DMS 273 treated with DMSO at 0.1 percent for 48 hours (cell line): ENCODE results near the gene YIPF5.
A peak's percentile ranks its signal among the peaks of the same experiment; 100 is the strongest.

Experiments
- DNase-seq: peaks from one replicate; lab custom pipeline; 2025; lab: John Stamatoyannopoulos, UW

YIPF5 gene

DNA sequence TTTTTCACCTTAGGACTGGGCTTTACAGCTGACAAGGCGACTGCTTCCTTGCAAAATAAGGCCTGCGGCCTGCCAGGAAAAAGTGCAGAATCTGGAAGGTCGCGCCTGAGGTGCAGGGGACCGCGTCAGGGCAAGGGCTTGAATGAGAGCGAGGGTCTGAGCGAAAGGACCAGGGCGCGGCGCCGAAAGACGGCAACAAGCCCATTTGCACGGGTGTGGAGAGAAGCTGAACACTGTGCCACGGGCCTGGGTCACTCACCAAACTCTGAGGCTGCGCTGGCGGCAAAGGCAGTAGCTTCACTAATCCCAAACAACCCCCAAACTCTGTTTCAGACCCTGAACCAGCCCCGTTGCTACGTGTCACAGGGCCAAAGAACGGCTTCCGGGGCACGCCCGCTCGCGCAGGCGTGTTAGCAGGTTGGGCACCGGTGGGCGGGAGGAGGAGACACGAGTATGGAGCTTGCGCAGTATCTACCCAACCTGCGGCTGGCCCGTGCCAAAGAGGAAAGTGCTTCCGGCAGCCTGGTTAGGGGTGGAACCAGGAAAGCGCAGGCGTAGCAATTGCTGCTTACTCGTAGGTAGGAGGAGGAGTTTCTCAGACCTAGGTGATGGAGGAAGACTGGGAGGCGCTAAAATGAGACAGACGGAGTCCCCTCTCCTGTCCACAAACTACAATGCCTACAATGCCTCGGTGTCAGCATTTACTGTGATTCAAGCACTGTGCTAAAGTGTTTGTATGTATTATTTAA, at the start of gene YIPF5, which contains the start of gene KCTD16:
YIPF5 (minus strand) TSS at position 384 of the 749 bp plus-strand sequence. CDS start 704 bp downstream, outside the sequence.
KCTD16 (plus strand) TSS at position 598 of the 749 bp plus-strand sequence.
- peak; percentile 93 for DNase-seq

DNA sequence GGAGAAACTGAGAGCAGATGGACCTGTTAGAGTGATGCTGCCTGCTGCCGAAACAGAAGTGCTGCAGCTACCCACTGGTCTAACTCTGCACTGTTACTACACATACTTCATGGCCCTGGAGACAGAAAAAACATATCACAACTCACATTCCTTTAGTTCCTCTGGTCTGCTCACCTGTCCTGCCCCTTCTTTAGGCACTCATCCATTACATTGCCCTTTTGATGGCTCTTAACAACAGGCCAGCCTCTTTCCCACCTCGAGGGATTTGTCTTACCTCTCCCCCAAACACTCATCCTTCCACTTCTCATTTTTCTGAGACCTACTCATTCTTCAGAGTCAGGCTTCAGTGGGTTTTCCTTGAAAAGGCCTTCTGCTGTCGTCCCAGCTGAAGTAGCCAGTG, 49.4 kb upstream of the YIPF5 start:
- DNase-seq: no peak

DNA sequence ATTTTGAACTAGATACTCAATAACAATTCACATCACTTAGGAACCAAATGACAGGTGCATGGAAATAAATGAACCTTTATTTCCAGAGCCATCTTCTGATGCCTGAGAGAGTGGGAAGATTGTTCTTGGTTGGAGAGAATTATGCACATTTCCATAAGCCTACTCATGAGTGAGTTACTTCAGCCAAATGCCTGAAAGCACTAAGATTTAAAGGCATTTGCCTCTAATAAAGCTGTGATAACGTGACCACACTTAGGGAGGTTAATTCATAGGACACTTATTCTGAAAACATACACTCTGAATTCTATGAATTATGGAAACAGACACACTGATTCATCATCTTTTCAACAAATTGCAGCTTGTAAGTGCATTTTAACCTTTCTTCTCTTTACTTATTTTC, 40.2 kb upstream of the YIPF5 start:
- DNase-seq: no peak

DNA sequence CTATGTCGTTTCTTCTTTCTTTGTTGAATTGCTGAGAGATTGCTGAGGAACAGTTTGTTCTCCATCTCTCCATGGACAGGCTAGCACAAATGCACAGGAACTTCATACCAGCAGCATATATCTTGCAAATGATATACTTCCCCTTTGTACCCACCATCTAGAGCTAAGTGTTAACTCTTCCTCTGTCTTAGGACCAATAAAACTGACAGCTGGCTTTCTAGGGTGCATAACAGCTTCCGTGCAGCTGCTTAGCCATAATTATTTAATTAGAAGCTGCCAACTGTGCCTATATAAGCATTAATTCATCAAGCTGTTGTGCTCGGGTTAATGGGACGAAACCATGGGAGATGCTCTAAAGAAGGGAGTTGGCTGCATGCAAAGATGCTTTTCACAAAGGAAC, 38.9 kb upstream of the YIPF5 start:
- peak; percentile 19 for DNase-seq

DNA sequence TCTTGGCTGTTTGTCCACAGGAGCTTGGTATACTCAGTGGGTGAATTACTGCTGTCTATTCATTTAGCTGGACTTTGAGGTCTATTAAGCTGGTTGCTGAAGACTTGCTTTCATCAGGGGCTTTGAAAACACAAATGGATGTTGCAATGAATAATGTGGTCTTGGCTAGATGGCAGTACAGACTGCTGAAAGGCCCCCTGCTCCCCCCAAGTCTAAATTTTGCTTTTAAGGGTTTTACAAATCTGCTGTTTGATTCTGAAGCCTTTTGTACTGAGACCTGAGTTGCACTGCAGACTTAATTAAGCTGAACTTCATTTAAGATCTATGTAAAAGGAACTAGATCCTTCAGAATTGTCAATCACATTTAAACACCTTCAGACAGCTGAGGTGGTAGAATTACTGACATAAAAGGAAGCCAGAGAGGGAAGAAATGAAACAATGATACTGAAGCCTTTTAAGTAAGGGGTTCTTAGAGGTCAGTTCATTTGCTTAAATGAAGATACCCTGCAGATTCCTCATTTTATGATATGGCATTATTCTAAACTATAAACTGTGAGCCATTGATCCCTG, 37.5 kb upstream of the YIPF5 start:
- DNase-seq: no peak

DNA sequence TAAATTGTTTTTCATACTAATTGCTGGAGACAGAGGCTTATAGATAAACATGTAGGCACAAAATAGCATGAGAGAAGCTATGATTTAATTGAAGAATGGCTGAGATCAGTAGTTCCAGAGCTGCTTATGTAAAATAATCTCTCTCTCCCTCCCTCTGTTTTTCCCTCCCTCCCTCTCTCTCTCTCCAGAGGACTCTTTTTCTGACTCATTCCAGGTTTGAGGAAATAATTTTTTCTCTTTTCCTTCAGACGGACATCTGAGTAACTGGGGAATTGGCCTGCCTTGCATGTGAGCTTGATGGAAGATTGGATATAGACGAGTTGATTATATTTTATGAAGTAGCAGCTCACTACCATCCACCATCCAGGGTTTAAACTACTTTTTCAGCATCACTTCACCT, 35.7 kb upstream of the YIPF5 start:
- DNase-seq: no peak

DNA sequence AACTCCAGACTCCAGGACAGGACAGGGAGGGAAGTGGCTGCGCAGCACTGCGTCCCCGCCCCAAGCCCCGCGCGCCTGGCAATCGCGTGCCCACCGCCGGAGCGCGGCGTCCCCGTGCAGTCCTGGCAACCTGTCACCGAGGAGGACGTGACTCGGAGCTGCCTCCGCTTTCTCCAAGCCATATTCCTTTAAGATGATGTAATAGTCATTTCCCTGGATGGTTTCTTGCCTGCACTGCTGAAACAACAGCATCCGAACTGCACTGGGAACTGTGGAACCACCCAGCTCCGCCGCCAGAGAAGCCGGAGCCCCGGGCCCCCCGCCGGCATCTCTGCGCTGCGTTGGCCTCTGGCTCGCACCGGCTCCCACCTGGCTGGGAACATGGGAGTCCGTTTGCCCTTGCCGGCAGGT, 34.7 kb upstream of the YIPF5 start:
- no peak for DNase-seq

DNA sequence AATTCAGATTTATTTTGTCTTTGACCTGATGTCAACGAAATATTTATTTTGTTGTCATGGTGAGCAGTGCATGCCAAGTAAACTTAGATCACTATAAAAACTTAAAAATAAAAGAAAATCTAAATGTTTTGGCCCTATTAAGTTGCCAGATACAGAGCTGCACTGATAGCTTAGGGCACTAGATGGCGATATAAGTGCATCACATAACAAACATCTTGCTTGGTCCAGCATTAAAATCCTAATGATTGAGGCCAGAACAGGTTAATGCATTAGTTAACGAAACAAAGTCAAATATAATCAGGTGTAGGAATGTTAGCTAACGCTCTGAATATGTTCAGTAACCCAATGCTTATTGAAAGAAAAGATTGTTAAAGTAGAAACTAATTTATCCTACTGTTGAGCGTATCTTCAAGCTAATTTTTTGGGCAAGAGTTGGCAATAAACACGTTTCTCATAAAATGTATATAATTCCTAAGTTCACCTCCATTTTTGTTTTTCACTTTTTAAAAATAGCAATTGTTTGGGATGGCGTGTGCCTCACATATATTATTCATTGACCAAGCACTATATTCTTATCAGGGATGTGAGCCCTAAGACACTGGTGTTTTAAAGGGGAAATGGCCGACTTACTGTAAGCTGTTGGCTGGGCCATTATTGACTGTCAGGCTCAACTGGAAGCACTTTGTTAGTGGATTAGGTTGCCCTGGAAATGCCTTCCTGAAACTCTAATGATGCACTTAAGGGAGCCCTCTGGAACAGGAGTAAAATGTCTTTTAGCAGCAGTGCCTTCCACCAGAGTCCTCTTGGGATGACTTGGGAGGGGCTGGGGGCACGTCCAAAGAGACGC, 33.5 kb upstream of the YIPF5 start:
- peak; percentile 5 for DNase-seq

DNA sequence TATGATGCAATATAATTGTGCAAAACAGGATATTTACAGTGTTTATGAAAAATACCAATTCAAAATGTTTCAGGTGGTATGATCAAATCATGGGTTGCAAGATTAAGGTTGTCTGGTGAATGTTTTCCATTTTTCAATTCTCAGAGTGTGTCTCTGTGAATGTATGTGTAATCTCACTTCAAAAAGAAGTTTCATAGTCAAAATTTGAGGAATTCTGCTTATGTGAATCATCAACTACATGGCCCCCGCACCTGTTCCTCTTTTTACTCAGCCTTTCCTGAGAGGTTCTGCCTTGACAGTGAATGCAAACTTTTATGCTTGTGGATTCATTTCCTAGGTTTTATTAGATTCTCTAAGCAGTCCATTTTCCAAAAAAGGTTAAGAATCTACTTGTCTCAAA, 32.3 kb upstream of the YIPF5 start:
- DNase-seq: no peak

DNA sequence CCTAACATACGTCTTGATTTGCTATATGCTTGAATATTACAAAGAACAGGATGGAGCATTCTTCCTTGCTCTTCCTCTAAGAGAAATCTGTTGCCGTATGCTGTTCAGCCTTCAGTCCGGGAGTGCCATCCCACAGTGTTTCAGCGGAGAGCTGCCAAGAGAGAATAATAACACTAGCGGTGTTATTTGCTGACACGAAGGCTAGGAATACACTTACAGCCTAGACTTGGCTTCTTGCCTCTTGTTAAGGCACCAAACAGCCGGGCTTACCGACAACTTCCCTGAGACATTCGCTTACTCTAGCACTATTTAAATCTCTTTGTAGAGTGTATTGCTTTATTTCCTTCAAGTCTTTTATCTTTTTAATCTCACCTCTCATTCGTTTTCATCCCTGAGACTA, 31.6 kb upstream of the YIPF5 start:
- no peak for DNase-seq

DNA sequence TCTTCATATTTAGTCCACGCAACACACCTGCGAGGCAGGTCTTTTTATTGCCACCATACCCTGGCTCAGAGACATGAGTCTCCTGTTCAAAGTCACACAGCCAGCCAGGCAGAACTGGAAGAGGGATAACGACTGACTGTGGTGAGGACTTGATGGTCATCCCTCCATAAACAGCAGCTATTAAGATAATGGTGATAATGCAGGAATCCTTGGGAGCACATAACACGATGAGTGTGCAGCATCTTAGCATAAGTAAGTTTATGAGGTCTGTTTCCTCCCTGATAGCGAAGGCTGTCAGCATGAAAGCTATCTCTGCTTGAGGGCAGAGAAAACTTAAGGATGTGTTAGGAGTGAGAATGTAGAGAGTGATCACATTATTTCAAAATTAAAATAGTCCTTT, 31.1 kb upstream of the YIPF5 start:
- DNase-seq: no peak

DNA sequence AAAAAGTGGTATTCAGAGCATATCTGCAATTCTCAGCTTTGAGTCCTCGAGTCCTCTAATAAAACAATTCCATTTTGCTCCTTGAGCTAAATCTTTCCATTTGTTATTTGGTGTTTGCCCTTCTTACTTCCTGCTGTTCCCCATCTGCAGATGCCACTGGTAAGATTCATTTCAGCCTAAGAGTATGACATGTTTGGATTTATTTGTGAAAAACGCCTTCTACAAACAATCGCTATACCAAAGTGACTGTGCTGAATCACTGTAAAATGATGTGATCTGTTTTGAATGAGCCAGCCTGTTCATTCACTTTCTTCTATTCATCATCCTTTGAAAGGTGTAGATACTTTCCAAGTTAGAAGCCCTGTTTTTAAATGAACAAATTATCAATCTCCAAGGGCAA, 27.9 kb upstream of the YIPF5 start:
- DNase-seq: no peak

DNA sequence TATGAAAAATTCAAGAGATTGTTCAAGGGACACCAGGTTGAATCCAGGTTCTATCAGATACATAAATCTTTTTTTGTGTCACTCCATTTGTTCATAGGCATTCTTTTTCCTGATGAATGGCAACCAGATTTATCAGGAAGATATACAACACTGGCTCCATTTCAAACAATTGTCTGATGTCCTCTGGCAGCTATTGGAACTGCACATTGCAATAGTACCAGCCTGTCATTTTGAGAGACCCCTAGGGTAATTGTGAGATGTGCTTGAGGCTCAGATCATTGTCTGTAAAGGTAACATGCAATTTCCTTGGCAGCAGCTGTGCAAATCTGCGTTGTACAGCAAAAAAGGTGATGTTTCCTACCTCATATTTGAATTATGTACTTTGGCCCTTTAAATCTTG, 26.2 kb upstream of the YIPF5 start:
- DNase-seq: no peak

DNA sequence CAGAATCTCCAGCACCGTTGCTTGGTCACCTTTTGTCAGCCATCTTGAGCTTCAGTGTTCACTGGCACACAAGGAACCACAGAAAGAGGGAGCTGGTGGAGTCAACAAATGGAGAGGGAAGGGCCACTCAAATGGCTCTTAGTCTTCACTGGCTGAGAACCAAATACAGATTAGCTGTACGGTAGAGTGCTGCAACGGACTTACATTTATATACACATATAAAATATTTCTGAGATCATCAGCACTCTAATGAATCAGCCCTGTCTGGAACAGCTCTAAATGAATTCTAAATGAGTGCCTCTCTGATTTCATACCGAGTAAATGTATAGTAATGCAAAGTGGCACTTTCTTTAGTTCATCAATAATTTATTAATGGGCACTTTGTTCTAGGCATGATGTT, 25.0 kb upstream of the YIPF5 start:
- no peak for DNase-seq

DNA sequence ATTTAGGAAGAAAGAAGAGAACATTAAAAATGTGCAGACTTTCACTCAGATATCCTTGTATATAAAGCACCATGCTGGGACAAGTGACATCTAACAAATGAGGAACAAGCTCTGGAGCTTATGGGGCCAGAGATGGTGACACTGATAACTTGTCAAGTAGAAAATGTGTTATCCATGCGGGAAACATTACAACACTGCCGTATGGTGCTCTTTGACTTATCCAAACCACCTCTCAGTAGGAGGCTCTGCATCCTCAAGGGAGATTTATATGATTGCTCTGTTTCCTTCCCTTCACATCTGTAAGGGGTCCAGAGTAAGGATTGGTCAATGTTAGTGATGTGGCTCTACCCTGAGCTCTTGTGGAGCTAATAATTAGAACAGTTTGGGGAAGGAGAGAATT, 23.7 kb upstream of the YIPF5 start:
- no peak for DNase-seq

DNA sequence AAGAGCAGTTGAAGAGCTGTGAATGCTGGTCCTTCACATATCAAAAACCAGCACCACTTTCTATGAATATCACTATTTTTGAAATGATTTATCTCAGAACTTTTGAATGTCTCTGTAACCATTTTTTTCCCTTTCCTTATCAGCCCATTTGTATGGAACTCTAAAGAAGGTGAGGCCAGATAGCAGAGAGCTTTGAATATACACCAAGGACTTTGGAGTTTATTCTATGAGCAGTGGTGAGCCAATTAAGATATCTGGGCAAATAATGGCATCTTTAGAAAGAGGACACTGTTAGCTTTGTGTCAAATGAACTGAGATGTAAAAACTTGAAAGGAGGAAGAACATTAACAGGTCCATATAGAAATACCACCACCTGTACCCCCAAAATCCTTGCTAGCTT, 22.2 kb upstream of the YIPF5 start:
- DNase-seq: no peak

DNA sequence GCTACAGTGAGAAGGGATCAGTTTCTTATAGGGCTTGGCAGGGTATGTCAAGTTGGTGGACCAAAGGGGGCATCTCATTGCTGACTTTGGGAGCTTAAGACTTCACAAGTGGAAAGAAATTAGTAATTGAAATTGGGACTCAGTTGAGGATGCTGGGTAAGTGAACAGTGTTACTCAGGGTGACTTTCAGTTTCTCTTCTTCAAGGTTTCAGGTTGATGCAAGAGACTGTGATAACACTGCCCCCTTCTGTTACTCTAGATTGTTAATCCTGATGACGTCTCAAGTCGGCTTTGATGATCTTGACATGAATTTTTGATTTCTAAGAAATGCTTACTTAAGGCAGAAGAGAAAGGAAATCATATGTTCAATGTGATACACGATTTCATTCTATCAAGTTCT, 21.5 kb upstream of the YIPF5 start:
- DNase-seq: no peak

DNA sequence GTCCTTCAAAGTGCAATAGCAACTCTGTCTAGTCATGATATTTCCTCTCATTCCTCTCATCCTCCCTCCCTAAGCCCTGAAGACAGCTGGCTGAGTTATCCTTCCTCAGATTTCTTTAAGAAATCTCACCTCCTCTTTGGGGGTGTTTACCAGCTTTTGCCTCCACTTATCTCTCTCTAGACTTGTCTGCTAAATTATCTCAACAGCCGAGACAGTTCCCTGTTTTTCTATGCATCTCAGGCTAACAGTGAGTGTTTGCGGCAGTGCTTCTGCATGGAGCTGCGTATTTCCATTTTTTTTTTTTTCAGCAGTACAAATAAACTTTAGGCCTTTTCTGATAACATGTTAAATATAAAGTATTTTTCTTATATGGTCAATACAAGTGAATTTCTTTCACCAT, 21.1 kb upstream of the YIPF5 start:
- DNase-seq: no peak

DNA sequence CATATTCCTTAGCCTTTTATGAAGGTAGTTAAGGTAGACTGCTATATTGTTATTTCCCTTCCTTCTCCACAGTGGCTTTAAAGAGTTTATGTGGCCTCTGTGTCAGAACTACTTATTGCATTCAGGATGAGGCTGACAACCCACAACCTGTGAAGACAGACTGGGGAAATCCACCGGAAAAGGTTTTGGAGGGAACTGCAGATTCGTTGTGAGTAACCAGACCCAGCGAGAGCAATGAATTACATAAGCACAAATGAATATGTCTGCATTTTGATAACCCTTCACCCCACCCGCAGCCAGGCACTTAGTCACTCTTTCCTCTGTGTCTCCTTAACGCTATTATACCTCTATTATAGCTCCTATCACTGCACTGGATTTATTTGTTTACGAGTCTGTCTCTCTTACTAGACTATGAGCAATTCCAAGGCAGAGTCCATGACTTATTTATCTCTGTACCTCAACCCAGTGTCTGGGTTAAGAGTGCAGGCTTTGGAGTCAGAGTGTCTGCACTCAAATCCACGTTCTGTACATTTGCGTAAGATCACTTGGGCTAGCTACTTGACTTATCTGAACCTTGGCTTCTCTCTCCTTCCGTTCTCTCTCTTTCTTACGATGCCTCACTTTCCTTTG, 19.5 kb upstream of the YIPF5 start:
- no peak for DNase-seq

DNA sequence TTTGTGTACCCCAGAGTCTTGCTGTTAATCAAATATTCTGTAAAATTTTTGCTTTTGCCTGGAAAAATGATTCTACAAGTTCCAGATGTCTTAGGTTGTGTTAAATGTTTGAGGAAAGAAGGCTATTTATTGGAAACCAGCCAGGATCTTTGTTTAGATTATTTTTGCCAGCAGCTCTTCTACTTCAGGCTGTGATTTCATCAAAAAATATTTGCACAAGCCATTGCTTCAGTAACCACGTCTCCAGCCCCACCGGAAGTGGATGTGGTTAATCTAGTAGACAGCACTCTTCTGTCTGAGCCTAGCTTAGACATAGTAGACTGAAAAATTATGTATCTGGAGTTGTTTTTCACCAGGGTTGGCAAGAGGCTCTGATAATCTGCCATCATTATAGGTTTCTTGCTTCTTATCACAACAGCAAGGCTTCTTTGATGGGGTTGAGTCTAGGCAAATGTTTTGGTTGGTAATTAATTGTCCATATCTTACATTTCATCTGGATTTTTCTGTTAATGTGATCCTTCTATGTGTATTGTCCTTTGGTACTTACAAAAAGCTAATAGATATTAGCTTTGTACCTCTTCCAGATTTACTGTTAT, 17.3 kb upstream of the YIPF5 start:
- no peak for DNase-seq

DNA sequence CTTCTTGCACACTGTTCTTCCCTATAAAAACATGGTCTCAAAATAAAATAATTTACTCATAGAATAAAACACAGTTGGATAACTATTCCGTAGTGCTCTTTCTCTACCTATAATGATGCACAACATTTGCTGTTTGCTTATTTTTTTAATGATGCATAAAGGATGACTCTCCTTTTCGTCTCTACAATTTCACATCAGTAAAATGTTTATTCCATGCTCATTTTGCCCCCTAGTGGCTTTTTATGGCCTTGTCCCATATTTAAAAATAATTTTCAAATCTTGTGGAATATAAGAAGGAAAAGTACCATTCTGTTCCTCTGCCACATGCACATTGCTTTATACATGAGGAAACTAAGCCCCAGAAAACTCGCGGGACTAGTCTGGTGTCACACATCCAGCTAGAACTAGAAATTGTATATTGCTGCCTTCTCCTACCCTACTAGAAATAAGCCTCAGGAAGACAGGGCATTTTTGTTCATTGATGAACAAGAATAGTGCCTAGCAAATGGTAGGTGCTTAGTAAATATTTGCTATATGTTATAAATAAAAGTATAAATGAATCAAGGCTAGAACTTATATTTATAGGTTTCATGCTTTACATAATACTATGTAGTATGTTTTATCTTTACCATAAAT, 12.9 kb upstream of the YIPF5 start:
- peak; percentile 14 for DNase-seq

DNA sequence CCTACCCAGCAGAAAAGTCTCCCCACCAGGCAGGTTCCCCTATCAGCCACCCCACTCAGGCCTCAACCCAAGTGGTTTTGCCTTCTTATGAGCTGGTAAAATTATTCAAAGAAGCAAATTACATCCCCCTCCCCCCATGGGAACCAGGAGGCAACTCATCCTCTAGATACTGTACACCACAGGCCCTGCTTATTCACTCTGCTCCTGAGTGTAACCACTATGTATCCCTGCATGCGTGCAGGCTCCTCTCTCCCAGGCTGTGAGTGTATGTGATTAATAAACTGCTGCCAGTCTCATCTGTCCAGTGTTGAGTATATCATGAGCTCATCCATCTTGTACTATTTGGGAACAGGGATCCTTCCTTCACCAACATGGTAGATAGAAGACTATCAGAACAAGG, 8.8 kb upstream of the YIPF5 start:
- no peak for DNase-seq
